Endodermal cell (in vitro differentiated cells): ENCODE results near the gene IPO11. TPM values are rescaled to one million over a fixed set of nuclear protein-coding genes. Genes with fewer than 3 reads are reported as not detected.
"Not testable (repeated sequence)": the region's sequence is repeated elsewhere in the genome, so short reads cannot be mapped to it uniquely, and the experiment has no call there.

ENCODE experiments used
- DNase-seq: peaks from one replicate; pipeline ENCODE4 v3.0.0-alpha.2; 2017
- H3K27ac ChIP-seq: 2 replicates; pipeline ENCODE4 v1.5.1; 2013; ENCODE audit warnings: mild to moderate bottlenecking, low read depth, low read length, moderate library complexity
- H3K27me3 ChIP-seq: 2 replicates; pipeline ENCODE4 v1.6.1; 2013; ENCODE audit warnings: mild to moderate bottlenecking, low read length, moderate library complexity; ENCODE audit not compliant: insufficient read depth, control insufficient read depth, poor library complexity, severe bottlenecking
- H3K36me3 ChIP-seq: 2 replicates; pipeline ENCODE4 v1.7.0; 2013; ENCODE audit warnings: mild to moderate bottlenecking, low read length, moderate library complexity; ENCODE audit not compliant: control insufficient read depth, insufficient read depth
- H3K4me1 ChIP-seq: one replicate; pipeline ENCODE4 v1.7.0; 2013; ENCODE audit warnings: low read length; ENCODE audit not compliant: control insufficient read depth, insufficient read depth
- H3K4me3 ChIP-seq: 2 replicates; pipeline ENCODE4 v1.5.1; 2013; ENCODE audit warnings: mild to moderate bottlenecking, low read length, moderate library complexity
- H3K9ac ChIP-seq: 2 replicates; pipeline ENCODE4 v1.6.1; 2013; ENCODE audit warnings: mild to moderate bottlenecking, low read length, moderate library complexity; ENCODE audit not compliant: poor library complexity, severe bottlenecking; ENCODE audit errors: extremely low read depth
- H3K9me3 ChIP-seq: 2 replicates; pipeline ENCODE4 v1.6.1; 2013; ENCODE audit warnings: mild to moderate bottlenecking, low read length, moderate library complexity; ENCODE audit not compliant: control insufficient read depth
- H3K27ac Mint-ChIP-seq: 2 replicates; pipeline ENCODE4 v1.8.0; 2020; ENCODE audit warnings: mixed read lengths
- H3K27me3 Mint-ChIP-seq: 2 replicates; pipeline ENCODE4 v1.8.0; 2021; ENCODE audit warnings: mild to moderate bottlenecking, mixed read lengths; ENCODE audit not compliant: insufficient read depth
- H3K36me3 Mint-ChIP-seq: 2 replicates; pipeline ENCODE4 v1.8.0; 2020; ENCODE audit warnings: low read depth, mixed read lengths
- H3K4me1 Mint-ChIP-seq: 2 replicates; pipeline ENCODE4 v1.8.0; 2020; ENCODE audit warnings: mixed read lengths
- H3K4me3 Mint-ChIP-seq: 2 replicates; pipeline ENCODE4 v1.8.0; 2020; ENCODE audit warnings: mild to moderate bottlenecking, moderate library complexity, mixed read lengths
- H3K9me3 Mint-ChIP-seq: 2 replicates; pipeline ENCODE4 v1.8.0; 2020; ENCODE audit warnings: mild to moderate bottlenecking, mixed read lengths
- WGBS, 2 experiments: methylation state at CpG; one replicate each; pipeline versions ENCODE4 v1.1.5 to v1.1.7; 2013; ENCODE audit warnings: missing lambda C conversion rate in 2 of 2, mixed read lengths in 1 of 2; ENCODE audit not compliant: insufficient coverage in 1 of 2, insufficient read length in 1 of 2; 5-methylcytosine and 5-hydroxymethylcytosine counted together
- total RNA-seq, 2 donors: library from RNA; stranded (reverse); fragmentation: NEBNext Ultra II Directional in 1 of 2; extraction: Animal tissue kit (Norgen Biotek cat#: 25700) in 1 of 2; gene quantifications; 2 replicates in 1 of 2; 3 replicates in 1 of 2; pipeline ENCODE4 v1.2.1, GENCODE V29; 2021
- TF ChIP-seq, protein P1 (sequence below): fragments of 200-600 bp; sonication (generic); conservative IDR thresholded peaks from 2 replicates; pipeline ENCODE4 v1.5.0; 2021; ENCODE audit warnings: antibody characterized with exemption, mild to moderate bottlenecking

Gene IPO11
- total RNA-seq, 2 donors from 2014 or later, result 51.6 to 55.8 TPM

GRCh38 chr5:62671479-62671878, 258.9 kb downstream of the IPO11 start:
- H3K9me3 ChIP-seq, result no peaks in the 10 kb centered on the region
- no peak overlapping the region for H3K27ac ChIP-seq
- Mint-ChIP-seq H3K9me3 (peaks cover 17% of the 10 kb centered on the region), H3K27ac (no peak overlapping the region), H3K27me3 (no peaks in the 10 kb centered on the region), H3K36me3 (no peaks in the 10 kb centered on the region), H3K4me1 (peaks cover 2% of the 10 kb centered on the region), H3K4me3 (no peak overlapping the region)
- H3K27me3 ChIP-seq, result no peaks in the 10 kb centered on the region
- TF ChIP-seq, protein P1, sequence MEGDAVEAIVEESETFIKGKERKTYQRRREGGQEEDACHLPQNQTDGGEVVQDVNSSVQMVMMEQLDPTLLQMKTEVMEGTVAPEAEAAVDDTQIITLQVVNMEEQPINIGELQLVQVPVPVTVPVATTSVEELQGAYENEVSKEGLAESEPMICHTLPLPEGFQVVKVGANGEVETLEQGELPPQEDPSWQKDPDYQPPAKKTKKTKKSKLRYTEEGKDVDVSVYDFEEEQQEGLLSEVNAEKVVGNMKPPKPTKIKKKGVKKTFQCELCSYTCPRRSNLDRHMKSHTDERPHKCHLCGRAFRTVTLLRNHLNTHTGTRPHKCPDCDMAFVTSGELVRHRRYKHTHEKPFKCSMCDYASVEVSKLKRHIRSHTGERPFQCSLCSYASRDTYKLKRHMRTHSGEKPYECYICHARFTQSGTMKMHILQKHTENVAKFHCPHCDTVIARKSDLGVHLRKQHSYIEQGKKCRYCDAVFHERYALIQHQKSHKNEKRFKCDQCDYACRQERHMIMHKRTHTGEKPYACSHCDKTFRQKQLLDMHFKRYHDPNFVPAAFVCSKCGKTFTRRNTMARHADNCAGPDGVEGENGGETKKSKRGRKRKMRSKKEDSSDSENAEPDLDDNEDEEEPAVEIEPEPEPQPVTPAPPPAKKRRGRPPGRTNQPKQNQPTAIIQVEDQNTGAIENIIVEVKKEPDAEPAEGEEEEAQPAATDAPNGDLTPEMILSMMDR, result no peak
- WGBS, 2 experiments, result 75 to 95% methylated on average over 1 of the region's 1 CpG
- no peaks in the 10 kb centered on the region for H3K36me3 ChIP-seq
- H3K9ac ChIP-seq, result no peak overlapping the region
- no peaks in the 10 kb centered on the region for H3K4me1 ChIP-seq
- DNase-seq, result no peak
- no peak overlapping the region for H3K4me3 ChIP-seq

DNA sequence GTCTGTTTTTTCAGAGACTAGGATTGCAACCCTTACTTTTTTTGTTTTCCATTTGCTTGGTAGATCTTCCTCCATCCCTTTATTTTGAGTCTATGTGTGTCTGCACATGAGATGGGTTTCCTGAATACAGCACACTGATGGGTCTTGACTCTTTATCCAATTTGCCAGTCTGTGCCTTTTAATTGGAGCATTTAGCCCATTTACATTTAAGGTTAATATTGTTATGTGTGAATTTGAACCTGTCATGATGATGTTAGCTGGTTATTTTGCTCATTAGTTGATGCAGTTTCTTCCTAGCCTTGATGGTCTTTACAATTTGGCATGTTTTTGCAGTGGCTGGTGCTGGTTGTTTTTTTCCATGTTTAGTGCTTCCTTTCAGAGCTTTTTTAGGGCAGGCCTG, 264.0 kb downstream of the IPO11 start:
- H3K27me3 Mint-ChIP-seq, H3K36me3 Mint-ChIP-seq, H3K9ac ChIP-seq, H3K27me3 ChIP-seq, H3K4me1 Mint-ChIP-seq, H3K36me3 ChIP-seq, H3K4me1 ChIP-seq, H3K27ac ChIP-seq, H3K27ac Mint-ChIP-seq, H3K4me3 ChIP-seq, DNase-seq, H3K4me3 Mint-ChIP-seq: not testable (repeated sequence)
- H3K9me3 ChIP-seq, result peaks cover 17% of the 10 kb centered on the region
- H3K9me3 Mint-ChIP-seq, result peaks cover 50% of the 10 kb centered on the region

Other genes with a start within 250 kb of the IPO11 start
- 10 to 100 TPM; 67.4 to 74.6 TPM for gene KIF2A, start 106.6 kb upstream of the IPO11 start, total RNA-seq
- 10 to 100 TPM; 22.7 to 25.6 TPM for gene DIMT1, start 8.9 kb upstream of the IPO11 start, total RNA-seq
- 1 to 10 TPM; 1.4 TPM for gene LRRC70, start 166.1 kb downstream of the IPO11 start, total RNA-seq